Measurements from ENCODE around the gene DDAH2.
"Not testable (repeated sequence)": the region's sequence is repeated elsewhere in the genome, so short reads cannot be mapped to it uniquely, and the experiment has no call there.

Gene DDAH2

GRCh38 chr6:31712296-31712695, 16.8 kb downstream of the DDAH2 start:
- no peak for DNase-seq

DNA sequence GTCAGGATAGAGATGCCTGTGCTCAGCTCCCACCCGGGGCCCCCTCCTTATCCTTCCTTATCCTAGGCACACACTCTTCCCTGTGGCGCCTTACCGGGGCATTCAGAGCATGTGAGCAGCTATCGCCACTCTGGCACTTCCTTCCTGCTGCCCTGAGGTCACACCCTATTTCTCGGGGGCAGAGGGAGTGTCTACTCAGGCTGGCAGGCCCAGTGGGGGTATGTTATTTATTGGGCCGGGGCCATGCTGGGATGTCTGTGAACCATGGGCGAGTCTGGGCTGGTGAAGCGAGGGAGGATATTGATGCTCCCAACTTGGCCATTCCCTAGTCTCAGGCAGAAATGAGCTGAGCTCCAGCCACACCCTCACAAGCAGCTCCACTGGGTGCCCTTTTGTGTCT, 17.9 kb downstream of the DDAH2 start:
- DNase-seq, result no peak

- no peak for DNase-seq
These were observed 18.4 kb downstream of the DDAH2 start for GRCh38 chr6:31710523-31711219.

DNA sequence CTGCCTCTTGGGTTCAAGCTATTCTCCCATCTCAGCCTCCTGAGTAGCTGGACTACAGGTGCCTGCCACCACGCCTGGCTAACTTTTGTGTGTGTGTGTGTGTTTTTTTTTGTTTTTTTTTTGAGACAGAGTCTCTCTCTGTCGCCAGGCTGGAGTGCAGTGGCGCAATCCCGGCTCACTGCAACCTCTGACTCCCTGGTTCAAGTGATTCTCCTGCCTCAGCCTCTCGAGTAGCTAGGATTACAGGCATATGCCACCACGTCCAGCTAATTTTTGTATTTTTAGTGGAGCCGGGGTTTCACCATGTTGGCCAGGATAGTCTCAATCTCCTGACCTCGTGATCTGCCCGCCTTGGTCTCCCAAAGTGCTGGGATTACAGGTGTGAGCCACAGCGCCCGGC, 19.9 kb downstream of the DDAH2 start:
- not testable (repeated sequence) for DNase-seq

DNA sequence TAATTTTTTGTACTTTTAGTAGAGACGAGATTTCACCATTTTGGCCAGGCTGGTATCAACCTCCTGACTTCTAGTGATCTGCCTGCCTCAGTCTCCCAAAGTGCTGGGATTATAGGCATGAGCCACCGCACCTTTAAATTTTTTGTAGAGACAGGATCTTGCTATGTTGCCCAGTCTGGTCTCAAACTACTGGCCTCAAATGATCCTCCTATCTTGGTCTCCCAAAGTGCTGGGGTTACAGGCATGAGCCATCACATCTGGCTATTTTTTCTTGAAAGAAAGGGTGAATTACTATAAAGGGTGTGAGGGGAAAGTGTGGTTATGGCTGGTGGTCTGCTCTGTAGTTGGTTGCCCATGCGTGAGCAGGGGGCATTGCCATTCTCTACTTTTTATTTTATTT, 20.9 kb downstream of the DDAH2 start:
- DNase-seq, result no peak

DNA sequence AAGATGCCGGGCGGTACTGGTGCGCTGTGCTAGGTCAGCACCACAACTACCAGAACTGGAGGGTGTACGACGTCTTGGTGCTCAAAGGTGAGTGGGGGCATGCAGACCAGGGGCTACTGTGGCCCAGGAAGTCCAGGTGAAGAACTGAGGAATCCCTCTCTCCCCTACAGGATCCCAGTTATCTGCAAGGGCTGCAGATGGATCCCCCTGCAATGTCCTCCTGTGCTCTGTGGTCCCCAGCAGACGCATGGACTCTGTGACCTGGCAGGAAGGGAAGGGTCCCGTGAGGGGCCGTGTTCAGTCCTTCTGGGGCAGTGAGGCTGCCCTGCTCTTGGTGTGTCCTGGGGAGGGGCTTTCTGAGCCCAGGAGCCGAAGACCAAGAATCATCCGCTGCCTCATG, 21.4 kb downstream of the DDAH2 start:
- DNase-seq, result no peak

- no peak for DNase-seq
These were observed 22.5 kb downstream of the DDAH2 start, which contains the start of gene LY6G6F for GRCh38 chr6:31706599-31706998. Gene LY6G6F, plus strand, starts transcription at chr6:31706866. Its CDS starts 41 bp downstream, at chr6:31706907.

DNA sequence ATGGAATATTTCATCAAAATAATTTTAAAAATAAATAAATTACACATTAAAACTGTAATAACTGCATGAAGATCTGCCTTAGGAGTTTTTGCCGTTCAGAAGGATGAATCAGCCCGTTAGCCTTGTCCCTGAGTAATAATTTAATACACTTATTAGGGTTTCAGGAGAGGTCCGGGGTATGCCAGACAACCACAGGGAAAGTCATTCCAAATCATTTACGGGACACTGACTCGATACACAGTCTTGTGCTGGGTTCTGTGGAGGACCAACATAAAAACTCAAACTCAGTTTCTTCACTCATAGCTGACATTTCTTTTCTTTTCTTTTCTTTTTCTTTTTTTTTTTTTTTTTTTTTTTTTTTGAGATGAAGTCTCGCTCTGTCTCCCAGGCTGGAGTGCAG, 23.2 kb downstream of the DDAH2 start:
- no peak for DNase-seq

DNA sequence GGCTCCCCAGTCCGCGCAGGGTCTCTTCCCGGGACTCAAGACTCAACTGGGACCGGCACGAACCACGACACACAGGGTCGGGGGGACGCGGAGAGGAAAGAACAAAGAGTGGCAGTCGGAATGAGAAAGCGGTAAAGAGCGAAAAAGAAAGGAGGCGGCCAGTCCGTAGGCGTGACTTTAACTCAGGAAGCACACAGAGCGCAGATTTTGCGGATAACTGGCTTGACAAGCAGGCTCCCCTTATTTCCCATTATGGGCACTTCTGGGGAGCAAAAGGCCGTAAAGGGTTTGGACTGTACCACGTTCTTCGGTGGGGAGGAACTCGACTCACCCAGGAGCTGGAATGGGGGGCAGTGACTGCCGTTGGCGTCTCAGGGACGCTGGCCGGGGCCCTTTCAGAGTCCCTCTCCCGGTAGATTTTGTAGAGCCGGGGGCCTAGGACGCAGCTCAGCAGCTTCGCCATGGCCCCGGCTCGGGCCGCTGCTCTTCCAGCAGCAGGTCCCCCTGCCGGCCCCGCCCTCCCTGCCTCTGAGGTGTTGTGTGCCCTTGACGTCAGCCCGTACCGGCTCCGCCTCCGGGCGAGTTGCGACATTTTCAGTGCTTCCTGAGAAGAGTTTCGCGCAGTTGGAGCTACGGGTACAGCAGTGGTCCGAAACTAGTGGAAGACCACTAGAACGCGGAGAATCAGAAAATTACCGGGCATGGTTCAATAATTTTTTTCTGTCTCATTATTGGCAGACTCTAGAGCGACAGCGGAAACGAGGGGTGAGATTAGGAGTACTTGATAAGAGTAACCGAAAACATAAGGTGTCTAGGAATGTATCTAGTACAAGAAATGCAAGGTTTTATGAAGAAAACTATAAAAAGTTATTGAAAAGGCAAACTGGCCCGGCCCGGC, 26.0 kb downstream of the DDAH2 start, which contains the start of gene ABHD16A:
ABHD16A (minus strand) TSS at position 506 of the 898 bp plus-strand sequence; CDS start at position 463, 43 bp downstream.
- peak; percentile 99 for DNase-seq

DNA sequence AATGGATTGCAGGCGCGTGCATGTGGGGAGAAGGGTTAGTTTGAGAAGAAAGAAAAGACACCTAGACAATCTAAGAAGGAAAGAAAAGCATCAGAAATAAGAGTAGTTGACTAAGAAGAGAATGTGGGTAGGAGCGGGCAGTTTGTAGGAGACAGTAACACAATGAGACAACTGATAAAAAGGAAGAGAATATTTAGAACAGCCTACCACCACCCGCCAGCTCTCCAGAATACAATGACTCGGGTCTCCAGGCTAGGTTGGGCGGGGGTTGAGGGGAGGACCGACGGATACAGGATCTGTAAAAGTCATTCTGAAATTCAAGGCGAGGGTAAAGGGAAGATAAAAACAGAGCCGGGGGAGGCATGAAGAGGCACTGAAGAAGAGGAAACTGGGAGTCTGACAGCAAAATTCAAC, 26.7 kb downstream of the DDAH2 start:
- peak; percentile 55 for DNase-seq

GRCh38 chr6:31701666-31702404, 27.3 kb downstream of the DDAH2 start:
- DNase-seq, result no peak

DNA sequence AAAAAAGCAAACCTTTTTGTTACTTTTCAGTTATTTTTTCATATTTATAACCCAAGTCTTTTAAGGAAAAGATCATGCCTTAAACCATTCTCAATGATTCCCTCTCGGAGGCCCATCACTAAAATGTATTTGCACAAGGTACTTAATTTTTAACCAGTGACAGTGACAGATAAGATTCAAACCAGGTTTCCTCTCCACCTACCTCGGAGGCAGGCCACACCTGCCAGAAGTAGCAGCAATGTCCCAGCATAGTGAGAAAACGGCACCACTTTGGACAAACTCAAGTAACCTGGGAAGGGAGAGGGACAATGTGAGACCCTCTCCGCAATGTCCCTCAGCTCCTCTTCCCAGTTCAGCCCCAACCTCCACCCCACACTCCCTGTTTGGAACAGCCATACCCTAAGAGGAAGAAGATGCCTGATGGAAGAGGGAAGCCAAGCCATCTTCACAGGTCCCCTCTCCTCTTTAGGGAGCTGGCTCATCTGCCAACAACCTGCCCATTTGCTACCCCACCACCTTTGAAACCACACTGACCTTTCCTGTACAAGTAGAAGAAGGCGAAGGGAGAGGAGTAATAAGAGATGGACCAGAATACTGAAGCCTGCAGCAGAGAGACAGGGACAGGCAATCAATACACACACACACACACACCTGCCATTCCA, 28.2 kb downstream of the DDAH2 start:
- no peak for DNase-seq

DNA sequence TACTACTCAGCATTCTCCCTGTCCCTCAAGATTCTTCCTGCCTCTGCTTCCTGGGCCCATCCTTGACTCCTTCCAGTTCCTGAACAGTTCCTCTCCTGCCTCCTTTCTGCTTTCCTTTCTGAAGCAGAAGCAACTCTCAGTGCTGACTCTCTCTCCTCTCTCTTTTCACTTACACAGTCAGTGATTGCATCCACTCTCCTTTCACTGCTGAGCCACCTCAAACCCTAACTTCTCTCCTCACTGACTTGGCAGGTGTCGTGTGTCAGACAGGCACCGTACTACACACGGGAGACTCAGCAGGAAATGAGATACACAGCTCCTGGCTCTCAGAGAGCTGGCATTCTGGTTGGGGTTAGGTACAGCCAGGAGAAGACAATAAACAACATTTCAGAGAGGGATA, 31.5 kb downstream of the DDAH2 start:
- no peak for DNase-seq

- no peak for DNase-seq
These were observed 35.6 kb downstream of the DDAH2 start for GRCh38 chr6:31693535-31693934.

GRCh38 chr6:31692886-31693285, 36.2 kb downstream of the DDAH2 start:
- DNase-seq, result no peak

- DNase-seq, result no peak
These were observed 36.7 kb downstream of the DDAH2 start for GRCh38 chr6:31692353-31692752.

GRCh38 chr6:31691564-31692108, 37.5 kb downstream of the DDAH2 start:
- DNase-seq, result no peak

GRCh38 chr6:31691078-31691463, 38.0 kb downstream of the DDAH2 start:
- DNase-seq, result no peak

DNA sequence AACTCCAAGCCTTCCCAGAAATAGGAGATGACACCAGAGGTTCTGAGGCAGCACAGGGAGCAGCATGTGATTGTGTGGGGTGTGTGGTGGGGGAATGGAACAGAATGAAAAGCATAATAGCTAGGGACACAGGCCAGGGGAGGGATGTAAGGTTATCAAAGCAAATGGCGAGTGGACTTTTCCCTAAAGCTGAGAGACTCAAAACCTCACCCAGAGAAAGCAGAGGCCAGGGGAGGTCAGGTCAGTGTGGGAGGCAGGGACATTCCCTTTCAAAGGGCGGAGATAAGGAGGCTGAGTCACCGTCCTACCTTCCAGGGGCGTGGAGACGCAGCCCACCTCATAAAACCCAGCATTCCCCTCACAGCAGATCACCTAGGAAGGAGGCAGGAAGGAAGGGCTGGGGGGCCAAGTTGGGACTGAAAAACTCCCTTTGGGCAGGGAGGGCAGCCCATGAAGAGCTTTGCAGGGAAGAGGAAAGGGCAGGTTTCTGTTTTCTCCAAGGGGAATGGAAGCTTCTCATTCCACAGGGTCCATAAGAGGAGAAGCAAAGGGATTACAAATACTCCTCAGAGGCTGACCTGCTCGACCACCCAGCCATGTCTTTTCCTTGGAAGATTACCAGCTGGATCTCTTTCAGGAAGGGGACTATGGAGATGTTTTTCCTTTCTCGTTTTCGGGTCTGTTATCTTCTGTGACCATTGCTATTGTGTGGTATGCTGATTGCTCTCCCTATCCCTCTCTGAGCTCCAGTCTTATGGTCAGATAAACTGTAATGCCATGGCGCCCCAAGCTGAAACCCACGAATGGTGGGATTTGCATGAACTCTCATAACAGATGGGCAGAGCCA, 38.6 kb downstream of the DDAH2 start:
- no peak for DNase-seq

DNA sequence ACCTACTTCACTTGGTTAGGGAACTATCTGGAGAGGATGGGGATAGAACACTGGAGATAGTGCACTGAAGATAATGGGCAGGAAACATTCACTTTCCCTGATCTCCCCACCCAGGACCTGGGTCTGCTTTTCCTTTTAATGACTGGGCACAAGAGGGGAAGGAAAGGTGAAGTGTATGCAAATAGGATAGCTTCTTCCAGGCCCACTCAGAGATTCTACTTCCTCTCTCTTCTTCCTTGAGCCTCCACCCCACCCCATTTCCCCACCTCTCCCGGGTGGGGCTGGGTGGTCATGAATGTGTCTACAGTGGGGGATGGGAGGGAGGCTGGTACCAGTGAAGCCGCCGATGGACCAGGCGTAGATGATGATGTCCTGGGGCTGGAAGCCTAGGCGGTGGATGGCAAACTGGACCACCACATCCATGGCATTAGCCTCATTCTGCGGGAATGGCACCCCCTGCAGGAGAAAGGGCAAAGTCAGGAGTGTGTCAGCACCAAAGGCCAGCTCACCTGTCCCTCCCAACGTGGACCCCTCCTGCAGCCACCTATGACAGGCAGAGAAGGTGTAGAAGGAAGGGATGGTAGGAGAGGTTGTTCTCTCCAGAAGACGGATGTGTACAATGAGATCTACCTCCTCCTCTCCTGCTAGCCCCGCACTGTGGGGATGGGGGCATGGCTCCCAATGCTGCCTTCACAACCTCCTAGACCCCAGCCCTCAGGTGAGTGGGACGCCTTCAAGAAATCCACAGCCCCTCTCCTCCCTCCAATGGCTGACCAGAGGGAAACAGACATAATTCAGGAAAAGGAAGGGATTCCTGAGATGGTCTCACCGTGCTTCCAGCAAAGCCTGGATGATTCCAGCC, 39.6 kb downstream of the DDAH2 start:
- no peak for DNase-seq

Data from stimulated activated CD4-positive, alpha-beta T cell treated with anti-CD3 and anti-CD28 coated beads, Interleukin-15, amount 100 ng/mL, for 24 hours (primary cell).